Endothelial cell of umbilical vein (primary cell): ENCODE measurements around the gene SURF1. TPM values are rescaled to one million over a fixed set of nuclear protein-coding genes. Genes with fewer than 3 reads are reported as not detected.

Source experiments
- BruUV-seq: library from RNA; stranded (reverse); fragments of 400-500 nt; replicated peaks from 2 replicates; lab custom pipeline; 2021; lab: Mats Ljungman, UMichigan
- CTCF ChIA-PET: fragments of 300-600, 350-600 bp; sonication (Branson Sonifier 250); formaldehyde crosslinking; loops from one replicate; lab custom pipeline; 2021; ENCODE audit warnings: antibody characterized with exemption, inconsistent platforms; lab: Charles Lee
- POLR2A ChIA-PET: fragments of 300-600, 350-600 bp; sonication (Branson Sonifier 250); formaldehyde crosslinking; loops from one replicate; lab custom pipeline; 2021; ENCODE audit warnings: antibody characterized with exemption, inconsistent platforms; lab: Charles Lee
- DNase-seq: peaks from one replicate; pipeline ENCODE4 v3.0.0-alpha.2; 2011; ENCODE audit warnings: low read depth, low spot score
- FAIRE-seq: peaks from 2 replicates; lab custom pipeline; 2011; peaks lifted over from hg19 to GRCh38; lab: Jason Lieb, UNC
- H2AFZ ChIP-seq: 2 replicates; pipeline ENCODE4 v1.6.0; 2012; ENCODE audit warnings: low read depth, low read length, control low read depth, inconsistent platforms
- H3K27ac ChIP-seq: 2 replicates; pipeline ENCODE4 v1.5.1; 2011; ENCODE audit warnings: low read depth, mild to moderate bottlenecking, control low read depth, low read length, moderate library complexity; ENCODE audit not compliant: insufficient read depth
- H3K27me3 ChIP-seq, 2 experiments: 2 replicates each; pipeline versions ENCODE4 v1.6.0 to v1.6.1; 2011; ENCODE audit warnings: low read length in 2 of 2, mixed read lengths in 1 of 2; ENCODE audit not compliant: control insufficient read depth in 2 of 2, insufficient read depth in 2 of 2
- H3K36me3 ChIP-seq, 2 experiments: 2 replicates in 1 of 2; 3 replicates in 1 of 2; pipeline ENCODE4 v1.5.1; 2011; ENCODE audit warnings: low read length in 2 of 2, mild to moderate bottlenecking in 1 of 2, moderate library complexity in 1 of 2; ENCODE audit not compliant: control insufficient read depth in 2 of 2, insufficient read depth in 2 of 2; ENCODE audit errors: extremely low read depth in 1 of 2
- H3K4me1 ChIP-seq: 3 replicates; pipeline ENCODE4 v1.5.1; 2011; ENCODE audit warnings: mild to moderate bottlenecking, low read length; ENCODE audit not compliant: control insufficient read depth, insufficient read depth; ENCODE audit errors: extremely low read depth
- H3K4me2 ChIP-seq: 2 replicates; pipeline ENCODE4 v1.6.1; 2011; ENCODE audit warnings: low read length, control low read depth, mixed read lengths; ENCODE audit not compliant: insufficient read depth
- H3K4me3 ChIP-seq, 3 experiments: fragments of 200-600 bp in 1 of 3; sonication (generic), shearing (Covaris generic) in 1 of 3; replicated peaks in 1 of 3; 2 replicates each; pipeline ENCODE4 v1.5.1; 2011 to 2016; ENCODE audit warnings: control low read depth in 3 of 3, low read length in 3 of 3, mild to moderate bottlenecking in 2 of 3, inconsistent platforms in 1 of 3, low read depth in 1 of 3, moderate library complexity in 1 of 3; ENCODE audit not compliant: insufficient read depth in 1 of 3
- H3K79me2 ChIP-seq: 2 replicates; pipeline ENCODE4 v1.6.0; 2012; ENCODE audit warnings: low read length, inconsistent platforms; ENCODE audit not compliant: control insufficient read depth, insufficient read depth
- H3K9ac ChIP-seq: replicated peaks from 2 replicates; pipeline ENCODE3; 2011; ENCODE audit warnings: low read length, control low read depth; ENCODE audit not compliant: insufficient read depth; ENCODE audit errors: extremely low read depth
- H3K9me1 ChIP-seq: replicated peaks from 3 replicates; pipeline ENCODE4 v1.6.0; 2011; ENCODE audit warnings: mild to moderate bottlenecking, low read length; ENCODE audit not compliant: control insufficient read depth, insufficient read depth; ENCODE audit errors: extremely low read depth
- H3K9me3 ChIP-seq: replicated peaks from 2 replicates; pipeline ENCODE4 v1.5.1; 2012; ENCODE audit warnings: low read length, inconsistent platforms; ENCODE audit not compliant: control insufficient read depth, insufficient read depth
- H4K20me1 ChIP-seq: replicated peaks from 2 replicates; pipeline ENCODE3; 2011; ENCODE audit warnings: mild to moderate bottlenecking, low read length; ENCODE audit not compliant: control insufficient read depth, insufficient read depth; ENCODE audit errors: extremely low read depth
- EZH2 ChIP-seq: IDR thresholded peaks from 2 replicates; pipeline ENCODE4 v1.6.1; 2012; ENCODE audit warnings: borderline replicate concordance, low read depth, mild to moderate bottlenecking, moderate library complexity, low read length, inconsistent platforms; ENCODE audit not compliant: severe bottlenecking
- FOS ChIP-seq: IDR thresholded peaks from 2 replicates; pipeline ENCODE4 v1.6.1; 2011; ENCODE audit warnings: mild to moderate bottlenecking, low read length, moderate library complexity, borderline replicate concordance; ENCODE audit not compliant: insufficient read depth
- GATA2 ChIP-seq: IDR thresholded peaks from 2 replicates; pipeline ENCODE4 v1.7.0; 2011; ENCODE audit warnings: low read depth, mild to moderate bottlenecking, moderate library complexity, mixed read lengths, low read length; ENCODE audit not compliant: insufficient read length, insufficient read depth
- JUN ChIP-seq: IDR thresholded peaks from 2 replicates; pipeline ENCODE4 v1.6.1; 2011; ENCODE audit warnings: borderline replicate concordance, low read depth; ENCODE audit not compliant: insufficient read length, insufficient read depth
- MAX ChIP-seq: IDR thresholded peaks from 2 replicates; pipeline ENCODE4 v1.6.1; 2011; ENCODE audit not compliant: insufficient read depth, insufficient read length
- MYC ChIP-seq: IDR thresholded peaks from one replicate; pipeline ENCODE4 v1.6.1; 2011; ENCODE audit warnings: mild to moderate bottlenecking, low read depth, low read length
- POLR2A ChIP-seq: IDR thresholded peaks from 2 replicates; pipeline ENCODE4 v1.6.1; 2012; ENCODE audit warnings: low read depth, mild to moderate bottlenecking, control low read depth, low read length
- POLR2AphosphoS5 ChIP-seq: IDR thresholded peaks from 2 replicates; pipeline ENCODE4 v1.6.1; 2012; ENCODE audit warnings: low read depth, mild to moderate bottlenecking, control low read depth, low read length, moderate library complexity; ENCODE audit not compliant: insufficient read depth
- dilution Hi-C: fragments of 300-500 bp; cut with MboI; formaldehyde crosslinking; loops from one replicate; pipeline ENCODE4 v1.15.0; 2019; ENCODE audit warnings: low sequenced_read_pairs; ENCODE audit not compliant: extremely low pct_ligation_motif_present
- intact Hi-C: fragments of 100-400 bp; cut with micrococcal nuclease; formaldehyde crosslinking; loops from one replicate; pipeline ENCODE4 v1.10.0; 2022
- polyA plus RNA-seq, 4 experiments: library from polyadenylated mRNA; depleted of rRNA in 3 of 4; stranded (reverse) in 3 of 4; unstranded in 1 of 4; fragments of >200 nt; gene quantifications; 2 replicates each; pipeline versions ENCODE4 v1.2.1 to v1.2.3, GENCODE V29; 2011 to 2012; ENCODE audit warnings: missing spikeins in 1 of 4
- total RNA-seq: library from RNA; stranded (reverse); gene quantifications from 2 replicates; pipeline ENCODE4 v1.2.3, GENCODE V29; 2021
- TF ChIP-seq, protein P1 (sequence below), 2 donors: IDR thresholded peaks; 1 replicate in 1 of 2; 2 replicates in 1 of 2; pipeline ENCODE4 v1.5.1; 2011; ENCODE audit warnings: low read length in 2 of 2, mild to moderate bottlenecking in 2 of 2, moderate library complexity in 2 of 2, control low read depth in 1 of 2, inconsistent platforms in 1 of 2, low read depth in 1 of 2; ENCODE audit not compliant: insufficient read depth in 1 of 2; ENCODE audit errors: extremely low read depth in 1 of 2

SURF1 gene
- total and polyA plus RNA-seq, 2 donors (not counting 3 experiments of a cell fraction or from before 2014, with no cell fraction given) = 22.8 to 27.1 TPM

DNA sequence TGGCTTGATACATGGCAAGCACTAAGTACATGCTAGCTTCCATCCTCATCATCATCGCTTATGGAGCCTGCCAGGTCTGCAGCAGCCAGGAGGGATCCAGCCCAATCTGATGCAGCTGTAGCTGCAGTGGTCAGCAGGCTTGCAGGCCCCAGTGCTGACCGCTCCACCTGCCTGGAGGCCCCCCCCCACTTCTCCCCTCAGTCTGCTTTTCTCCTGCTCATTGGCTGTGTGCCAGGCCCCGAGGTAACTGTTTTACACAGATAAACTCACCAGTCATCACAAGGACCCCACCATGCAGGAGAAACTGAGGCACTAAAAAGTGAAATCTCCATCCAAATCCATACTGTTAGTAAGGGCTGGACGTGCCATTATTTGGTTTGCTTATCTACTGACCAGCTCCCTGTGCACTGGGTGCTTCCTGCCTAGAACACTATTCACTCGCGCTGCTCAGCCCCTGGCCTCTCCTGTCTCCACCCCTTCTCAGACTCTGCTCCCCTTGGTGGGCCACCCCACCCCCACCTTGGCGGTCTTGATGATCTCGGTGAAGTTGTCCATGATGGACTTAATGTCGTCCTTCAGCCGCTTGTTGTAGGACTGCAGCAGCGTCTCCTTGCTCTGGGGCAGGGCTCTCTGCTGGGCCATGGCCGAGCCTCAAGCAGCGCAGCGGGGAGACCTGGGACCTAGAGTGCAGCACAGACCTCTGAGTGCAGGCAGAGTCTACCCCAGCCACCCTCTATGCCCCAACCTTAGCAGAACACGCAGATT, 10.1 kb downstream of the SURF1 start:
- Histone ChIP-seq H3K27ac (no peak overlapping the region), H3K4me1 (peaks cover 14% of the 10 kb centered on the region), H3K9me1 (no peaks in the 10 kb centered on the region), H3K36me3 (peaks cover 15 to 45% of the 10 kb centered on the region in 2 experiments), H3K4me3 (peak overlapping the region in 1 of 3 experiments; percentile 59), H3K79me2 (peaks cover 40% of the 10 kb centered on the region), H3K9me3 (no peaks in the 10 kb centered on the region), H3K4me2 (peak overlapping the region; percentile 41), H3K27me3 (no peaks in the 10 kb centered on the region), H3K9ac (peak overlapping the region; percentile 41), H2AFZ (no peak overlapping the region), H4K20me1 (no peaks in the 10 kb centered on the region)
- CTCF ChIA-PET = interaction anchor here (0.7 to 1.0 kb wide), 3 partner anchors 14 to 160 kb away, joined by 3 read pairs; no protein-coding TSS in a partner anchor
- dilution Hi-C loops = no loop called here
- no TSS peak for BruUV-seq
- intact Hi-C loops = loop anchor here (5.0 kb wide), 1 partner anchor 159 kb away; no protein-coding TSS in a partner anchor
- FAIRE-seq (no peak), DNase-seq (no peak)
- POLR2A ChIA-PET = interaction anchor here (1.1 kb wide), 1 partner anchor 9 kb away, joined by 3 read pairs; no protein-coding TSS in a partner anchor
- TF ChIP-seq, protein P1, sequence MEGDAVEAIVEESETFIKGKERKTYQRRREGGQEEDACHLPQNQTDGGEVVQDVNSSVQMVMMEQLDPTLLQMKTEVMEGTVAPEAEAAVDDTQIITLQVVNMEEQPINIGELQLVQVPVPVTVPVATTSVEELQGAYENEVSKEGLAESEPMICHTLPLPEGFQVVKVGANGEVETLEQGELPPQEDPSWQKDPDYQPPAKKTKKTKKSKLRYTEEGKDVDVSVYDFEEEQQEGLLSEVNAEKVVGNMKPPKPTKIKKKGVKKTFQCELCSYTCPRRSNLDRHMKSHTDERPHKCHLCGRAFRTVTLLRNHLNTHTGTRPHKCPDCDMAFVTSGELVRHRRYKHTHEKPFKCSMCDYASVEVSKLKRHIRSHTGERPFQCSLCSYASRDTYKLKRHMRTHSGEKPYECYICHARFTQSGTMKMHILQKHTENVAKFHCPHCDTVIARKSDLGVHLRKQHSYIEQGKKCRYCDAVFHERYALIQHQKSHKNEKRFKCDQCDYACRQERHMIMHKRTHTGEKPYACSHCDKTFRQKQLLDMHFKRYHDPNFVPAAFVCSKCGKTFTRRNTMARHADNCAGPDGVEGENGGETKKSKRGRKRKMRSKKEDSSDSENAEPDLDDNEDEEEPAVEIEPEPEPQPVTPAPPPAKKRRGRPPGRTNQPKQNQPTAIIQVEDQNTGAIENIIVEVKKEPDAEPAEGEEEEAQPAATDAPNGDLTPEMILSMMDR (IDR thresholded peaks at IDR 0.05; ENCODE audit: extremely low read depth in 1 of 2, insufficient read depth in 1 of 2, low read depth in 1 of 2, low read length in 2 of 2) = no peak
- TF ChIP-seq POLR2AphosphoS5 = no peak
- no peak for TF ChIP-seq JUN
- TF ChIP-seq FOS = no peak
- no peak for TF ChIP-seq GATA2
- TF ChIP-seq MYC = no peak
- TF ChIP-seq MAX = no peak
- TF ChIP-seq POLR2A = no peak
- TF ChIP-seq EZH2 = no peak
